Measurements from ENCODE around the gene OR1J4.

GRCh38 chr9:122538757-122539156 lies 19.8 kb downstream of the OR1J4 start:
- TF ChIP-seq, protein P1, sequence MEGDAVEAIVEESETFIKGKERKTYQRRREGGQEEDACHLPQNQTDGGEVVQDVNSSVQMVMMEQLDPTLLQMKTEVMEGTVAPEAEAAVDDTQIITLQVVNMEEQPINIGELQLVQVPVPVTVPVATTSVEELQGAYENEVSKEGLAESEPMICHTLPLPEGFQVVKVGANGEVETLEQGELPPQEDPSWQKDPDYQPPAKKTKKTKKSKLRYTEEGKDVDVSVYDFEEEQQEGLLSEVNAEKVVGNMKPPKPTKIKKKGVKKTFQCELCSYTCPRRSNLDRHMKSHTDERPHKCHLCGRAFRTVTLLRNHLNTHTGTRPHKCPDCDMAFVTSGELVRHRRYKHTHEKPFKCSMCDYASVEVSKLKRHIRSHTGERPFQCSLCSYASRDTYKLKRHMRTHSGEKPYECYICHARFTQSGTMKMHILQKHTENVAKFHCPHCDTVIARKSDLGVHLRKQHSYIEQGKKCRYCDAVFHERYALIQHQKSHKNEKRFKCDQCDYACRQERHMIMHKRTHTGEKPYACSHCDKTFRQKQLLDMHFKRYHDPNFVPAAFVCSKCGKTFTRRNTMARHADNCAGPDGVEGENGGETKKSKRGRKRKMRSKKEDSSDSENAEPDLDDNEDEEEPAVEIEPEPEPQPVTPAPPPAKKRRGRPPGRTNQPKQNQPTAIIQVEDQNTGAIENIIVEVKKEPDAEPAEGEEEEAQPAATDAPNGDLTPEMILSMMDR (IDR thresholded peaks at IDR 0.05), result no peak
- no peak for TF ChIP-seq EZH2 (IDR thresholded peaks at IDR 0.05)
- no peak for TF ChIP-seq EZH2phosphoT487 (IDR thresholded peaks at IDR 0.05)

All from neural progenitor cell (in vitro differentiated cells).